HepG2 (cell line): ENCODE results near the gene BAG3. TPM values are rescaled to one million over a fixed set of nuclear protein-coding genes. Genes with fewer than 3 reads are reported as not detected.

Experiments used
- ASH2L ChIP-seq: fragments of 300-600, 200-600 bp; sonication (generic); IDR thresholded peaks from 2 replicates; pipeline ENCODE4 v1.7.0; 2017; ENCODE audit warnings: low read depth, mild to moderate bottlenecking, moderate library complexity, mixed read lengths, low read length; ENCODE audit not compliant: insufficient read length
- JUNB ChIP-seq: sonication (generic); formaldehyde crosslinking; IDR thresholded peaks from 2 replicates; pipeline ENCODE4 v1.8.0; 2022; ENCODE audit warnings: missing genetic modification reagents, mild to moderate bottlenecking, borderline replicate concordance
- LCORL ChIP-seq, 2 experiments: fragments of 450-650 bp in 1 of 2; sonication (generic) in 1 of 2; formaldehyde crosslinking in 1 of 2; IDR thresholded peaks; 2 replicates each; pipeline versions ENCODE4 v1.5.0 to v1.6.1; 2017 to 2020; ENCODE audit warnings: antibody characterized with exemption in 1 of 2, missing genetic modification reagents in 1 of 2
- MEIS2 ChIP-seq: sonication (generic); formaldehyde crosslinking; IDR thresholded peaks from 2 replicates; pipeline ENCODE4 v1.9.0; 2021; ENCODE audit warnings: mild to moderate bottlenecking, missing genetic modification reagents
- NR2F6 ChIP-seq, 2 experiments: IDR thresholded peaks; 2 replicates each; pipeline ENCODE4 v1.6.1; 2016; ENCODE audit warnings: antibody characterized with exemption in 1 of 2, mild to moderate bottlenecking in 1 of 2
- POLR2A ChIP-seq, 2 experiments: IDR thresholded peaks; 2 replicates each; pipeline ENCODE4 v1.6.1; 2011; ENCODE audit warnings: low read depth in 2 of 2, low read length in 2 of 2, mild to moderate bottlenecking in 1 of 2, moderate library complexity in 1 of 2; ENCODE audit not compliant: insufficient read depth in 1 of 2
- RELA ChIP-seq: sonication (generic); formaldehyde crosslinking; IDR thresholded peaks from 2 replicates; pipeline ENCODE4 v1.4.0; 2020; ENCODE audit warnings: missing genetic modification reagents
- RFX3 ChIP-seq: IDR thresholded peaks from 2 replicates; pipeline ENCODE4 v1.6.1; 2016; ENCODE audit warnings: missing biosample characterization, missing genetic modification reagents
- SOX6 ChIP-seq, 2 experiments: fragments of 450-650 bp in 1 of 2; sonication (generic) in 1 of 2; formaldehyde crosslinking in 1 of 2; IDR thresholded peaks; 2 replicates each; pipeline versions ENCODE4 v1.4.0 to v1.6.1; 2017 to 2020; ENCODE audit warnings: antibody characterized with exemption in 1 of 2, mild to moderate bottlenecking in 1 of 2, missing genetic modification reagents in 1 of 2
- TBX2 ChIP-seq: sonication (generic); formaldehyde crosslinking; IDR thresholded peaks from 2 replicates; pipeline ENCODE4 v1.5.0; 2020; ENCODE audit warnings: missing genetic modification reagents, mild to moderate bottlenecking, borderline replicate concordance
- ZNF292 ChIP-seq: sonication (generic); formaldehyde crosslinking; IDR thresholded peaks from 2 replicates; pipeline ENCODE4 v1.8.1; 2022; ENCODE audit warnings: mild to moderate bottlenecking, low read depth, missing genetic modification reagents, borderline replicate concordance
- ZNF350 ChIP-seq: sonication (generic); formaldehyde crosslinking; IDR thresholded peaks from 2 replicates; pipeline ENCODE4 v1.4.0; 2020; ENCODE audit warnings: mild to moderate bottlenecking, low read depth, missing genetic modification reagents, borderline replicate concordance
- ZNF629 ChIP-seq: sonication (generic); formaldehyde crosslinking; conservative IDR thresholded peaks from 2 replicates; pipeline ENCODE4 v1.5.0; 2020; ENCODE audit warnings: missing genetic modification reagents
- ZNF782 ChIP-seq: sonication (generic); formaldehyde crosslinking; IDR thresholded peaks from 2 replicates; pipeline ENCODE4 v1.4.0; 2020; ENCODE audit warnings: missing genetic modification reagents, mild to moderate bottlenecking, borderline replicate concordance
- ZSCAN31 ChIP-seq: sonication (generic); formaldehyde crosslinking; IDR thresholded peaks from 2 replicates; pipeline ENCODE4 v1.5.0; 2020; ENCODE audit warnings: low read depth, mild to moderate bottlenecking, missing genetic modification reagents
- polyA plus RNA-seq, 8 experiments: library from polyadenylated mRNA; depleted of rRNA in 3 of 8; stranded (reverse) in 7 of 8; unstranded in 1 of 8; fragments of >200 nt; fragmentation: Illumina TruSeq in 4 of 8; extraction: Trizol in 4 of 8; gene quantifications; 2 replicates each; pipeline versions ENCODE4 v1.2.1 to v1.2.3, GENCODE V29; 2011 to 2016; ENCODE audit warnings: low read depth in 4 of 8, missing spikeins in 1 of 8, mixed read lengths in 1 of 8; ENCODE audit not compliant: insufficient read depth in 1 of 8
- total RNA-seq, 5 experiments: library from RNA; depleted of rRNA; stranded (reverse); fragments of >200 nt; fragmentation: Illumina TruSeq; extraction: Trizol; gene quantifications; 2 replicates each; pipeline ENCODE4 v1.2.3, GENCODE V29; 2016; ENCODE audit warnings: low read depth in 1 of 5
- TF ChIP-seq, protein P1 (sequence below): IDR thresholded peaks from 2 replicates; pipeline ENCODE4 v1.4.0; 2020; ENCODE audit warnings: mild to moderate bottlenecking, missing genetic modification reagents
- TF ChIP-seq, protein P2 (sequence below): sonication (generic); formaldehyde crosslinking; IDR thresholded peaks from 2 replicates; pipeline ENCODE4 v1.4.0; 2020; ENCODE audit warnings: missing genetic modification reagents, borderline replicate concordance
- TF ChIP-seq, protein P3 (sequence below): sonication (generic); formaldehyde crosslinking; IDR thresholded peaks from 2 replicates; pipeline ENCODE4 v1.9.0; 2022; ENCODE audit warnings: missing genetic modification reagents, mild to moderate bottlenecking, borderline replicate concordance
- TF ChIP-seq, protein P4 (sequence below): IDR thresholded peaks from 2 replicates; pipeline ENCODE4 v1.6.1; 2012; ENCODE audit warnings: inconsistent platforms

Gene BAG3
- total and polyA plus RNA-seq, 2 of the 13 experiments (the other 11 are each of a cell fraction or from before 2014, with no cell fraction given): 2.9 to 6.7 TPM

DNA sequence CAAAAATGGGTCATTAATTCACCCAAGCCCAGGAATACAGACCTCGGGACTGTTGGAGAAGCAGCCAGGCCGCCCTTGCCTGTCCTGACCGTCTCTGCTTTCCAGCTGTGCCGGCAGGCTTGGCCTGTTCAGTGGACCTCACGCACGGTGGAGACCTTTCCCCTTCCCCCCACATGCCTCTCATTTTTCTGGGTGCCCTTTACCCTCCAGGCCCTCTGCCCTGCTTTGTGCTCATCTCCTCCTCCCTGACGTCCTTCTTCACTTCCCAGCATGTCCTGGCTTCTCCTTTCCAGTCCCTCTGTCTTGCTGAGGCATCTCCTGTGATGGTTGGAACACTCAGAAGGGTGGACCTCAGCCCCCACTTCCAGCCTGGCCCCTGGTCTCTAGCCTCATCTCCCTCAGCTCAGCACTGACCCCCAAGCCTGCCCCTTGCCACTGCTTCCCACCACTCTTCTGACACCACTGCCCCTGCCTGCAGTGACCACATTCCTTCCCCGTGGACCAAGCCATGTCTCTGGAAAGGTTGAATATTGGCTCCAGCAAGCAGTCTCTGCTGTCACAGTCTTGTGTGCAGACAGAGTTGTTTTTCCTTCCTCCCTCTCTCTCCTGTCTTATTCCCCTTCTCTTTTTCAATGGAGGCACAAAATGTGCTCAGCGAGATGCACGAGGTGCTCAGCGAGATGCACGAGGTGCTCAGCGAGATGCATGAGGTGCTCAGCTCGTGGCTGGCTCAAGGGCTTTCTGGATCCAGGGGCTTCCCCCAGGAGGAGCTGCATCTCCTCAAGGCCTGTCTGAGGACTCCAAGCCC lies 14.9 kb downstream of the BAG3 start (continued):
- TF ChIP-seq, protein P1, sequence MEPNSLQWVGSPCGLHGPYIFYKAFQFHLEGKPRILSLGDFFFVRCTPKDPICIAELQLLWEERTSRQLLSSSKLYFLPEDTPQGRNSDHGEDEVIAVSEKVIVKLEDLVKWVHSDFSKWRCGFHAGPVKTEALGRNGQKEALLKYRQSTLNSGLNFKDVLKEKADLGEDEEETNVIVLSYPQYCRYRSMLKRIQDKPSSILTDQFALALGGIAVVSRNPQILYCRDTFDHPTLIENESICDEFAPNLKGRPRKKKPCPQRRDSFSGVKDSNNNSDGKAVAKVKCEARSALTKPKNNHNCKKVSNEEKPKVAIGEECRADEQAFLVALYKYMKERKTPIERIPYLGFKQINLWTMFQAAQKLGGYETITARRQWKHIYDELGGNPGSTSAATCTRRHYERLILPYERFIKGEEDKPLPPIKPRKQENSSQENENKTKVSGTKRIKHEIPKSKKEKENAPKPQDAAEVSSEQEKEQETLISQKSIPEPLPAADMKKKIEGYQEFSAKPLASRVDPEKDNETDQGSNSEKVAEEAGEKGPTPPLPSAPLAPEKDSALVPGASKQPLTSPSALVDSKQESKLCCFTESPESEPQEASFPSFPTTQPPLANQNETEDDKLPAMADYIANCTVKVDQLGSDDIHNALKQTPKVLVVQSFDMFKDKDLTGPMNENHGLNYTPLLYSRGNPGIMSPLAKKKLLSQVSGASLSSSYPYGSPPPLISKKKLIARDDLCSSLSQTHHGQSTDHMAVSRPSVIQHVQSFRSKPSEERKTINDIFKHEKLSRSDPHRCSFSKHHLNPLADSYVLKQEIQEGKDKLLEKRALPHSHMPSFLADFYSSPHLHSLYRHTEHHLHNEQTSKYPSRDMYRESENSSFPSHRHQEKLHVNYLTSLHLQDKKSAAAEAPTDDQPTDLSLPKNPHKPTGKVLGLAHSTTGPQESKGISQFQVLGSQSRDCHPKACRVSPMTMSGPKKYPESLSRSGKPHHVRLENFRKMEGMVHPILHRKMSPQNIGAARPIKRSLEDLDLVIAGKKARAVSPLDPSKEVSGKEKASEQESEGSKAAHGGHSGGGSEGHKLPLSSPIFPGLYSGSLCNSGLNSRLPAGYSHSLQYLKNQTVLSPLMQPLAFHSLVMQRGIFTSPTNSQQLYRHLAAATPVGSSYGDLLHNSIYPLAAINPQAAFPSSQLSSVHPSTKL (CRISPR knock-in tag): peak; percentile 47; the same call in 1 of the 2 replicates
- TF ChIP-seq ASH2L (peak; percentile 55), RFX3 (no peak), TBX2 (CRISPR knock-in tag) (0 out of 2 replicates have a peak, but pooled peaks have one; percentile 32), SOX6 (IDR thresholded peaks at IDR 0.05) (no peak), SOX6 (CRISPR knock-in tag; IDR thresholded peaks at IDR 0.05) (0 out of 2 replicates have a peak, but pooled peaks have one; percentile 24), JUNB (no peak), RELA (no peak), ZNF782 (CRISPR knock-in tag) (no peak), POLR2A (IDR thresholded peaks at IDR 0.05; ENCODE audit: insufficient read depth in 1 of 2, low read depth in 2 of 2, low read length in 2 of 2) (no peak), LCORL (IDR thresholded peaks at IDR 0.05) (peak; percentile 59; the same call in 1 of the 2 replicates), LCORL (CRISPR knock-in tag; IDR thresholded peaks at IDR 0.05) (peak; percentile 61), ZNF350 (CRISPR knock-in tag) (0 out of 2 replicates have a peak, but pooled peaks have one; percentile 17), ZNF292 (CRISPR knock-in tag) (peak; percentile 71; the same call in 1 of the 2 replicates), ZSCAN31 (CRISPR knock-in tag) (peak; percentile 60; the same call in 1 of the 2 replicates), NR2F6 (IDR thresholded peaks at IDR 0.05) (peak; percentile 97), NR2F6 (CRISPR knock-in tag; IDR thresholded peaks at IDR 0.05) (peak; percentile 98), ZNF629 (CRISPR knock-in tag) (no peak), MEIS2 (CRISPR knock-in tag) (no peak)
- TF ChIP-seq, protein P2, sequence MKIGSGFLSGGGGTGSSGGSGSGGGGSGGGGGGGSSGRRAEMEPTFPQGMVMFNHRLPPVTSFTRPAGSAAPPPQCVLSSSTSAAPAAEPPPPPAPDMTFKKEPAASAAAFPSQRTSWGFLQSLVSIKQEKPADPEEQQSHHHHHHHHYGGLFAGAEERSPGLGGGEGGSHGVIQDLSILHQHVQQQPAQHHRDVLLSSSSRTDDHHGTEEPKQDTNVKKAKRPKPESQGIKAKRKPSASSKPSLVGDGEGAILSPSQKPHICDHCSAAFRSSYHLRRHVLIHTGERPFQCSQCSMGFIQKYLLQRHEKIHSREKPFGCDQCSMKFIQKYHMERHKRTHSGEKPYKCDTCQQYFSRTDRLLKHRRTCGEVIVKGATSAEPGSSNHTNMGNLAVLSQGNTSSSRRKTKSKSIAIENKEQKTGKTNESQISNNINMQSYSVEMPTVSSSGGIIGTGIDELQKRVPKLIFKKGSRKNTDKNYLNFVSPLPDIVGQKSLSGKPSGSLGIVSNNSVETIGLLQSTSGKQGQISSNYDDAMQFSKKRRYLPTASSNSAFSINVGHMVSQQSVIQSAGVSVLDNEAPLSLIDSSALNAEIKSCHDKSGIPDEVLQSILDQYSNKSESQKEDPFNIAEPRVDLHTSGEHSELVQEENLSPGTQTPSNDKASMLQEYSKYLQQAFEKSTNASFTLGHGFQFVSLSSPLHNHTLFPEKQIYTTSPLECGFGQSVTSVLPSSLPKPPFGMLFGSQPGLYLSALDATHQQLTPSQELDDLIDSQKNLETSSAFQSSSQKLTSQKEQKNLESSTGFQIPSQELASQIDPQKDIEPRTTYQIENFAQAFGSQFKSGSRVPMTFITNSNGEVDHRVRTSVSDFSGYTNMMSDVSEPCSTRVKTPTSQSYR (CRISPR knock-in tag): peak; percentile 98
- TF ChIP-seq, protein P3, sequence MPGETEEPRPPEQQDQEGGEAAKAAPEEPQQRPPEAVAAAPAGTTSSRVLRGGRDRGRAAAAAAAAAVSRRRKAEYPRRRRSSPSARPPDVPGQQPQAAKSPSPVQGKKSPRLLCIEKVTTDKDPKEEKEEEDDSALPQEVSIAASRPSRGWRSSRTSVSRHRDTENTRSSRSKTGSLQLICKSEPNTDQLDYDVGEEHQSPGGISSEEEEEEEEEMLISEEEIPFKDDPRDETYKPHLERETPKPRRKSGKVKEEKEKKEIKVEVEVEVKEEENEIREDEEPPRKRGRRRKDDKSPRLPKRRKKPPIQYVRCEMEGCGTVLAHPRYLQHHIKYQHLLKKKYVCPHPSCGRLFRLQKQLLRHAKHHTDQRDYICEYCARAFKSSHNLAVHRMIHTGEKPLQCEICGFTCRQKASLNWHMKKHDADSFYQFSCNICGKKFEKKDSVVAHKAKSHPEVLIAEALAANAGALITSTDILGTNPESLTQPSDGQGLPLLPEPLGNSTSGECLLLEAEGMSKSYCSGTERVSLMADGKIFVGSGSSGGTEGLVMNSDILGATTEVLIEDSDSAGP (CRISPR knock-in tag): peak; percentile 48; the same call in 1 of the 2 replicates
- TF ChIP-seq, protein P4, sequence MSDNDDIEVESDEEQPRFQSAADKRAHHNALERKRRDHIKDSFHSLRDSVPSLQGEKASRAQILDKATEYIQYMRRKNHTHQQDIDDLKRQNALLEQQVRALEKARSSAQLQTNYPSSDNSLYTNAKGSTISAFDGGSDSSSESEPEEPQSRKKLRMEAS: 0 out of 2 replicates have a peak, but pooled peaks have one; percentile 49
